H1 (cell line): ENCODE measurements around the gene MYO9B. TPM values are rescaled to one million over a fixed set of nuclear protein-coding genes. Genes with fewer than 3 reads are reported as not detected.

ENCODE experiments used
- CTCF ChIA-PET: fragments of 300-600 bp; sonication (Branson Sonifier 250); formaldehyde crosslinking; loops from one replicate; lab custom pipeline; 2021; ENCODE audit not compliant: partially characterized antibody; lab: Charles Lee
- POLR2A ChIA-PET: fragments of 300-600 bp; sonication (Branson Sonifier 250); formaldehyde crosslinking; loops from one replicate; lab custom pipeline; 2021; ENCODE audit warnings: inconsistent platforms; ENCODE audit not compliant: partially characterized antibody; lab: Charles Lee
- DNase-seq, 2 experiments: peaks; one replicate each; pipeline versions ENCODE4 v3.0.0 to v3.0.0-alpha.2; 2010 to 2022; ENCODE audit warnings: low spot score in 2 of 2, low read depth in 1 of 2, mixed read lengths in 1 of 2
- FAIRE-seq: peaks from 2 replicates; lab custom pipeline; 2011; peaks lifted over from hg19 to GRCh38; lab: Jason Lieb, UNC
- H2AFZ ChIP-seq: 2 replicates; pipeline ENCODE4 v1.8.1; 2012; ENCODE audit warnings: low read length, inconsistent platforms
- H2AK5ac ChIP-seq: 2 replicates; pipeline ENCODE4 v1.6.1; 2013; ENCODE audit warnings: low read depth, low read length
- H2BK120ac ChIP-seq: replicated peaks from 2 replicates; pipeline ENCODE3; 2013; ENCODE audit warnings: low read depth, low read length, inconsistent platforms
- H2BK12ac ChIP-seq: 2 replicates; pipeline ENCODE4 v1.6.1; 2013; ENCODE audit warnings: low read depth, low read length
- H2BK15ac ChIP-seq: 2 replicates; pipeline ENCODE4 v1.6.1; 2013; ENCODE audit warnings: low read length
- H2BK20ac ChIP-seq: 2 replicates; pipeline ENCODE4 v1.6.1; 2013; ENCODE audit warnings: low read length
- H2BK5ac ChIP-seq: 2 replicates; pipeline ENCODE4 v1.6.1; 2013; ENCODE audit warnings: low read depth, low read length
- H3K14ac ChIP-seq: 2 replicates; pipeline ENCODE4 v1.6.1; 2013; ENCODE audit warnings: inconsistent platforms; ENCODE audit not compliant: insufficient read length
- H3K18ac ChIP-seq: 2 replicates; pipeline ENCODE4 v1.6.1; 2013; ENCODE audit warnings: low read length; ENCODE audit errors: extremely low read depth
- H3K23ac ChIP-seq: 2 replicates; pipeline ENCODE4 v1.6.1; 2013; ENCODE audit warnings: inconsistent platforms; ENCODE audit not compliant: insufficient read length
- H3K23me2 ChIP-seq: 2 replicates; pipeline ENCODE4 v1.6.1; 2013; ENCODE audit warnings: low read depth, low read length
- H3K27ac ChIP-seq: 2 replicates; pipeline ENCODE4 v1.6.1; 2011; ENCODE audit warnings: low read depth, low read length, inconsistent platforms
- H3K27me3 ChIP-seq, 4 experiments: replicated peaks in 1 of 4; 1 replicate in 1 of 4; 2 replicates in 3 of 4; pipeline versions ENCODE4 v1.6.1 to v1.8.1; 2011 to 2013; ENCODE audit warnings: low read length in 3 of 4, mild to moderate bottlenecking in 3 of 4, inconsistent platforms in 2 of 4, mixed read lengths in 2 of 4, moderate library complexity in 1 of 4; ENCODE audit not compliant: control insufficient read depth in 3 of 4, insufficient read depth in 3 of 4; ENCODE audit errors: extremely low read depth in 1 of 4
- H3K36me3 ChIP-seq, 4 experiments: 2 replicates each; pipeline versions ENCODE4 v1.6.1 to v1.8.1; 2011 to 2013; ENCODE audit warnings: mild to moderate bottlenecking in 4 of 4, low read length in 3 of 4, moderate library complexity in 2 of 4, control low read depth in 1 of 4, inconsistent platforms in 1 of 4; ENCODE audit not compliant: insufficient read depth in 4 of 4, control insufficient read depth in 2 of 4
- H3K4ac ChIP-seq: replicated peaks from 2 replicates; pipeline ENCODE3; 2013; ENCODE audit warnings: low read length, low read depth, mixed read lengths, inconsistent platforms; ENCODE audit not compliant: insufficient read length
- H3K4me1 ChIP-seq, 4 experiments: replicated peaks in 1 of 4; 1 replicate in 1 of 4; 2 replicates in 3 of 4; pipeline versions ENCODE4 v1.6.1 to v1.8.1; 2011 to 2013; ENCODE audit warnings: low read length in 3 of 4, inconsistent platforms in 2 of 4, mixed read lengths in 1 of 4; ENCODE audit not compliant: insufficient read depth in 4 of 4, control insufficient read depth in 3 of 4
- H3K4me2 ChIP-seq, 2 experiments: 2 replicates each; pipeline versions ENCODE4 v1.6.1 to v1.8.1; 2011 to 2013; ENCODE audit warnings: low read depth in 2 of 2, low read length in 2 of 2, control low read depth in 1 of 2, inconsistent platforms in 1 of 2, mild to moderate bottlenecking in 1 of 2; ENCODE audit not compliant: insufficient read depth in 1 of 2
- H3K4me3 ChIP-seq, 4 experiments: fragments of 200-600, 300-600 bp in 1 of 4; sonication (generic), shearing (Covaris generic), sonication (Bioruptor Twin) in 1 of 4; 2 replicates each; pipeline versions ENCODE4 v1.5.1 to v1.8.1; 2011 to 2016; ENCODE audit warnings: low read length in 4 of 4, low read depth in 3 of 4, control low read depth in 2 of 4, inconsistent platforms in 2 of 4, mild to moderate bottlenecking in 2 of 4, mixed read lengths in 1 of 4, moderate library complexity in 1 of 4; ENCODE audit not compliant: insufficient read depth in 2 of 4; ENCODE audit errors: extremely low read depth in 1 of 4
- H3K56ac ChIP-seq: replicated peaks from 2 replicates; pipeline ENCODE3; 2013; ENCODE audit warnings: low read depth, mild to moderate bottlenecking, mixed read lengths, low read length, inconsistent platforms; ENCODE audit not compliant: insufficient read length
- H3K79me1 ChIP-seq: 2 replicates; pipeline ENCODE4 v1.6.1; 2013; ENCODE audit warnings: low read depth, low read length, control low read depth
- H3K79me2 ChIP-seq, 2 experiments: 2 replicates each; pipeline versions ENCODE4 v1.6.1 to v1.8.1; 2012 to 2013; ENCODE audit warnings: low read length in 2 of 2, mild to moderate bottlenecking in 2 of 2, inconsistent platforms in 1 of 2; ENCODE audit not compliant: insufficient read depth in 2 of 2, control insufficient read depth in 1 of 2
- H3K9ac ChIP-seq, 4 experiments: replicated peaks in 1 of 4; 1 replicate in 1 of 4; 2 replicates in 3 of 4; pipeline versions ENCODE4 v1.6.1 to v1.8.1; 2011 to 2013; ENCODE audit warnings: low read depth in 3 of 4, low read length in 3 of 4, control low read depth in 2 of 4, mild to moderate bottlenecking in 2 of 4, moderate library complexity in 2 of 4, inconsistent platforms in 1 of 4; ENCODE audit errors: extremely low read depth in 1 of 4
- H3K9me3 ChIP-seq, 2 experiments: 2 replicates each; pipeline versions ENCODE4 v1.6.1 to v1.8.1; 2012 to 2013; ENCODE audit warnings: mild to moderate bottlenecking in 2 of 2, moderate library complexity in 2 of 2, control low read depth in 1 of 2, inconsistent platforms in 1 of 2, low read depth in 1 of 2, low read length in 1 of 2, mixed read lengths in 1 of 2; ENCODE audit not compliant: insufficient read depth in 2 of 2
- H4K20me1 ChIP-seq, 2 experiments: replicated peaks in 1 of 2; 2 replicates each; pipeline versions ENCODE3 to v1.8.1; 2011 to 2013; ENCODE audit warnings: inconsistent platforms in 2 of 2, low read length in 2 of 2, mild to moderate bottlenecking in 1 of 2; ENCODE audit not compliant: insufficient read depth in 2 of 2, control insufficient read depth in 1 of 2
- H4K5ac ChIP-seq: 2 replicates; pipeline ENCODE4 v1.6.1; 2013; ENCODE audit warnings: low read length, low read depth, mixed read lengths, inconsistent platforms; ENCODE audit not compliant: insufficient read length
- H4K8ac ChIP-seq: 2 replicates; pipeline ENCODE4 v1.8.0; 2013; ENCODE audit warnings: mild to moderate bottlenecking, moderate library complexity, low read length, inconsistent platforms; ENCODE audit not compliant: insufficient read depth; ENCODE audit errors: extremely low read depth
- H4K91ac ChIP-seq: replicated peaks from 2 replicates; pipeline ENCODE3; 2013; ENCODE audit warnings: low read length, mixed read lengths, inconsistent platforms; ENCODE audit not compliant: insufficient read length
- MAFK ChIP-seq: IDR thresholded peaks from 2 replicates; pipeline ENCODE4 v1.6.1; 2012; ENCODE audit warnings: low read depth, mild to moderate bottlenecking, improper control_type of control experiment, low read length
- SP4 ChIP-seq: IDR thresholded peaks from 2 replicates; pipeline ENCODE4 v1.6.1; 2012; ENCODE audit warnings: low read length, inconsistent platforms
- WGBS, 2 experiments: shearing (Covaris generic) in 1 of 2; methylation state at CpG; one replicate each; pipeline versions ENCODE4 v1.1.6 to v1.1.7; 2013 to 2015; ENCODE audit warnings: low lambda C conversion rate in 2 of 2, mixed read lengths in 2 of 2, inconsistent platforms in 1 of 2, low coverage in 1 of 2, missing lambda C conversion rate in 1 of 2; ENCODE audit not compliant: insufficient replicate concordance in 2 of 2, insufficient coverage in 1 of 2, insufficient read length in 1 of 2; ENCODE audit errors: extremely low coverage in 1 of 2, missing lambda C conversion rate in 1 of 2; 5-methylcytosine and 5-hydroxymethylcytosine counted together
- polyA plus RNA-seq, 7 experiments: library from polyadenylated mRNA; depleted of rRNA in 3 of 7; stranded (reverse) in 5 of 7; unstranded in 2 of 7; fragments of >200 nt in 5 of 7; fragments of 200-250 nt in 2 of 7; gene quantifications; 1 replicate in 5 of 7; 2 replicates in 1 of 7; 4 replicates in 1 of 7; pipeline versions ENCODE4 v1.2.1 to v1.2.3, GENCODE V29; 2011 to 2013; ENCODE audit warnings: missing spikeins in 2 of 7, mixed read lengths in 2 of 7
- total RNA-seq: library from RNA; stranded (reverse); fragmentation: NEBNext Ultra II Directional; extraction: Animal tissue kit (Norgen Biotek cat#: 25700); gene quantifications from 2 replicates; pipeline ENCODE4 v1.2.1, GENCODE V29; 2021

The MYO9B gene
- total and polyA plus RNA-seq, 2 of the 8 experiments (the other 6 are each of a cell fraction or from before 2014, with no cell fraction given) = 27.6 to 77.1 TPM

GRCh38 chr19:17061205-17061604 lies 14.4 kb upstream of the MYO9B start:
- H3K14ac ChIP-seq = no peak overlapping the region
- 94% methylated on average over 3 of the region's 3 CpGs; no CpG with 5 or more reads in 1 of the 2 experiments for WGBS, 2 experiments
- peaks cover 2% of the 10 kb centered on the region; the same call in 1 of the 2 replicates for H3K79me1 ChIP-seq
- H3K79me2 ChIP-seq = peaks cover 0 to 32% of the 10 kb centered on the region in 2 experiments; a peak in 2 of 4 replicates
- H4K8ac ChIP-seq = no peak overlapping the region
- no peaks in the 10 kb centered on the region for H3K23me2 ChIP-seq
- ChIA-PET CTCF (interaction anchor here (1.5 kb wide), 1 partner anchor 9 kb away, joined by 3 read pairs; no protein-coding TSS in a partner anchor), POLR2A (no interaction called here)
- H3K27me3 ChIP-seq = no peaks in the 10 kb centered on the region
- no peak overlapping the region for H3K4me2 ChIP-seq
- no peak overlapping the region for H3K18ac ChIP-seq
- H4K91ac ChIP-seq = no peak overlapping the region
- H3K27ac ChIP-seq = no peak overlapping the region
- DNase-seq (no peak), FAIRE-seq (no peak)
- peaks cover 19 to 22% of the 10 kb centered on the region in 2 experiments for H3K9me3 ChIP-seq
- H2AFZ ChIP-seq = no peak overlapping the region
- H2BK5ac ChIP-seq = no peak overlapping the region
- no peak overlapping the region for H3K4me3 ChIP-seq
- no peak overlapping the region for H2BK12ac ChIP-seq
- no peak for TF ChIP-seq MAFK
- TF ChIP-seq SP4 = no peak
- no peak overlapping the region for H3K9ac ChIP-seq
- H2BK120ac ChIP-seq = no peak overlapping the region
- no peak overlapping the region for H3K23ac ChIP-seq
- H3K4me1 ChIP-seq = no peaks in the 10 kb centered on the region
- H2BK15ac ChIP-seq = no peak overlapping the region
- H3K56ac ChIP-seq = no peak overlapping the region
- no peak overlapping the region for H4K5ac ChIP-seq
- H2BK20ac ChIP-seq = no peak overlapping the region
- H3K4ac ChIP-seq = no peak overlapping the region
- peaks cover 2 to 3% of the 10 kb centered on the region in 2 experiments for H4K20me1 ChIP-seq
- peaks cover 20 to 40% (median 30%) of the 10 kb centered on the region in 4 experiments for H3K36me3 ChIP-seq
- H2AK5ac ChIP-seq = no peak overlapping the region
